ENCODE measurements around the gene SIRT1.
"Not testable (repeated sequence)": the region's sequence is repeated elsewhere in the genome, so short reads cannot be mapped to it uniquely, and the experiment has no call there.

SIRT1 gene

DNA sequence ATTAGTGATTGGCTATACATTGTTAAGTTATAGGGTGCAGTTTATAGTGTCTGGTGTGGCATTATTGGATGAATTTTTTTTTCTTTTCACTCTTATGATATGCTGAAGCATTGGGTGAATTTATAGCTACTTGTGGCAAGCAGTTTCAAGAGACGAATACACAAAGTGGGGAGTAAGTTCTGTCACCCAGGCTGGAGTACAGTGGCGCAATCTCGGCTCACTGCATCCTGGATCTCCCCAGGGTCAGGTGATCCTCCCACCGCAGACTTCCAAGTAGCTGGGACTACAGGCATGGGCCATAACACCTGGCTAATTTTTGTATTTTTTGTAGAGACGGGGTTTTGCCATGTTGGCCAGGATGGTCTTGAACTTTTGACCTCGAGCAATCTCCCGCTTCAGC lies 6.3 kb upstream of the SIRT1 start:
- no peak for DNase-seq

DNA sequence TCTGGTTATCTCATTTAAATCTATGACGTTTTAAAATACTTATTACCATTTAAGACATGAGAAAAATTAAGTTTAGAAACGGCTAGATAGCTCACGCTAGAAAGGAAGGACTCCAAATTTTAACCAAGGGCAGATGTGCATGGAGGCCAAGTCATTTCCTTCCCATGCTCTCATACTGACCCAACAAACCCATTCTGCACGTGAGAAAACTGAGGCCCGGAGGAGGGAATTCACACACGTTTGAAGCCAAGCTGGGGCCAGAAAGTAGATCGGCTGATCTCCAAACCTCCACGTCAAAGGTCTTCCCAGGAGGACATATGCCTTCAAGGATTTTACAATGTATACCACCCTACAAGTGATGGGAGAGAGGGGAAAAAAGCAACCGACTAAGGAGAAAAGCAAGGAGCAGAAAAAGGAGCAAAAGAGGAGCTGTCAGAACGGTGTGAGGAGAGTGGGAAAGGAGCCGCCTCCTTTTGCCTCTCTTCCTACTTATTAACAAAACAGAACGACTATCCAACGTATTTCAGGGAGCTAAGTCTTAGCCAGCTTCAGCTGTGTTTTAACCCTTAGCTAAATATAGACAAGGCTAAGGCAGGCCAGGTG lies 645 bp upstream of the SIRT1 start:
- DNase-seq, result no peak

DNA sequence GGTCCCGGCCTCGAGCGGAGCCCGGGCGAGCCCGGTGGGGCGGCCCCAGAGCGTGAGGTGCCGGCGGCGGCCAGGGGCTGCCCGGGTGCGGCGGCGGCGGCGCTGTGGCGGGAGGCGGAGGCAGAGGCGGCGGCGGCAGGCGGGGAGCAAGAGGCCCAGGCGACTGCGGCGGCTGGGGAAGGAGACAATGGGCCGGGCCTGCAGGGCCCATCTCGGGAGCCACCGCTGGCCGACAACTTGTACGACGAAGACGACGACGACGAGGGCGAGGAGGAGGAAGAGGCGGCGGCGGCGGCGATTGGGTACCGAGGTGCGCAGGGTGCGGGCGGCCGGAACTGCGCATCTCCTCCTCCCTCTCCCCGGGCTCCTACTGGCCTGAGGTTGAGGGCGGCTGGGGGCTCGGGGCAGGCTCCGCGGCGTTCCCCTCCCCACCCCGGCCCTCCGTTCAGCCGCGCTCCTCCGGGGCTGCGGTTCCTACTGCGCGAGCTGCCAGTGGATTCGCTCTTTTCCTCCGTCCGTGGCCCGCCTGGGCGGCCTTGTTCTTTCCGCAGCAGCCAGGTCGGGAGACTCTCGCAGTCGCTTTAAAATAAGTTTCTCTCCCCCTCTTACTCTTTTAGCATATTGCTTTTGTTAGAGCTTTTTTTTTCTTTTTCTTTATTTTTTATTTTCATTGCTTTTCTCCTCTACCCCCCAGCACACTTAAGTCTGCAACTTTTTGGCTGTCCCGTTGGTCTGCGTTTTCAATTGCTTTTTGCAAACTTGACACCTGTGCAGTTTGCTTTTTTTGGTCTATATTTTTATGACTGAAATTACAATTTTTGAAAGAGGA lies 600 bp downstream of the SIRT1 start:
- DNase-seq, result peak; percentile 60

DNA sequence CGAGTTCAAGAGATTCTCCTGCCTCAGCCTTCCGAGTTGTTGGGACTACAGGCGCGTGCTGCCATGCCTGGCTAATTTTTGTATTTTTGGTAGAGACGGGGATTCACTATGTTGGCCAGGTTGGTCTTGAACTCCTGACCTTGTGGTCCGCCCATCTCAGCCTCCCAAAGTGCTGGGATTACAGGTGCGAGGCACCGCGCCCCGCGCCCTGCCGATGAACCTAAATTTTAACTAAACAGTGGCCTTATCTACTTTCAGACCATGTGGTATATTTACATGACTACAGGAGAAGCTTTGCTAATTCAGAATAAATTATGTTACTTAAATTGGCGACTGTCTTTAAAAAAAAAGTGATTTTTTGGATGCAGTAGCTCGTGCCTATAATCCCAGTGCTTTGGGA lies 9.2 kb downstream of the SIRT1 start:
- DNase-seq, result no peak

DNA sequence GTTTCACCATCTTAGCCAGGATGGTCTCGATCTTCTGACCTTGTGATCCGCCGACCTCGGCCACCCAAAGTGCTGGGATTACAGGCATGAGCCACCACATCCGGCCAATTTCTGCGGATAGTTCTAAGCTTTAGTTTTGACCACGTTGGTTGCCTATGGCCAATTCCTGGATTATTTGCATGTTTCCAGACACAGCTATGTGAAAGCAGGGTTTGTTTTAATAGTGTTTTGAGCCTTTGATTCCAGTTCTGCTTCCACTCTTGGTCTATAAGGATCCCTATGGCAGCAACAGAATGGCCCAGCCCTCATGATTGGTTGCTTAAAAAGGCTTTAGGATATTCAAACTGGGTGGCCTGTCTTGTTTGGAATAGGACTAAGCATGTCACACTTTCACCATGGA lies 19.1 kb downstream of the SIRT1 start:
- DNase-seq, result no peak

DNA sequence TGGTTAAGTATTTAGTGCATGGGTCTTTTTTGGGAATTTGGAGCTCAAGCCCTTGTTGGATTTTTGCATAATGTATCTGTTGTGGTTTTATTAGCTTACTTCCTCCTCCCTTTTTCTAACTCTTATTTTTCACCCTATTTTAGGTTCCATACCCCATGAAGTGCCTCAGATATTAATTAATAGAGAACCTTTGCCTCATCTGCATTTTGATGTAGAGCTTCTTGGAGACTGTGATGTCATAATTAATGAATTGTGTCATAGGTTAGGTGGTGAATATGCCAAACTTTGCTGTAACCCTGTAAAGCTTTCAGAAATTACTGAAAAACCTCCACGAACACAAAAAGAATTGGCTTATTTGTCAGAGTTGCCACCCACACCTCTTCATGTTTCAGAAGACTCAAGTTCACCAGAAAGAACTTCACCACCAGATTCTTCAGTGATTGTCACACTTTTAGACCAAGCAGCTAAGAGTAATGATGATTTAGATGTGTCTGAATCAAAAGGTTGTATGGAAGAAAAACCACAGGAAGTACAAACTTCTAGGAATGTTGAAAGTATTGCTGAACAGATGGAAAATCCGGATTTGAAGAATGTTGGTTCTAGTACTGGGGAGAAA lies 28.0 kb downstream of the SIRT1 start:
- no peak for DNase-seq

DNA sequence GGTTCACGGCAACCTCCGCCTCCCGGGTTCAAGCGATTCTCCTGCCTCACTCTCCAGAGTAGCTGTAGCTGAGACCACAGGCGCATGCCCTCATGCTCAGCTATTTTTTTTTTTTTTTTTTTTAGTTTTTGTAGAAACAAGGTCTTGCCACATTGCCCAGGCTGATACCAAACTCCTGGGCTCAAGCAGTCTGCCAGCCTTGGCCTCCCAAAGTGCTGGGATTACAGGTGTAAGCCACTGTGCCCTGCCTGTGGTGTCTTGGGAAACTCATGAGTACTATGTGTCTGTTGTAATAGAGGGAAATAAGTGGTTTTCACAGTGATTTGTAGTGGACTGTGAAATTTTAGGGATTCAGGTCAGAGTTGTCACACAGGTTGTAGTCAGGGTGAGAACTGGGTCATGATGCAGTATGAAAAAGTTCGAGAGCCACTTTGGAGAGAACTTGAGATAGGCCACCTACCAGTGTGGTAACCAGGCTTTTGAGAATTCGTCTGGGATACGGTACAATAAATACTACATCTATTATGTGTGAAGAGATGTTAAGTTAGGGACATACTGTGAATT lies 30.4 kb downstream of the SIRT1 start:
- DNase-seq, result no peak

DNA sequence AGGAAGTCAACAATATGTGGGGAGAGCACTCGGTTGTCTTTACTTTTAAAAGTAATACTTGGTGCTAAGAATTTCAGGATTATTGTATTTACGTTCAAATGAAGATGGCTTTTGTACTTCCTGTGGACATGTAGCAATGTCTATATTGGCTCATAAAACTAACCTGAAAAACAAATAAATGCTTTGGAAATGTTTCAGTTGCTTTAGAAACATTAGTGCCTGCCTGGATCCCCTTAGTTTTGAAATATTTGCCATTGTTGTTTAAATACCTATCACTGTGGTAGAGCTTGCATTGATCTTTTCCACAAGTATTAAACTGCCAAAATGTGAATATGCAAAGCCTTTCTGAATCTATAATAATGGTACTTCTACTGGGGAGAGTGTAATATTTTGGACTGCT lies 32.7 kb downstream of the SIRT1 start:
- no peak for DNase-seq

DNA sequence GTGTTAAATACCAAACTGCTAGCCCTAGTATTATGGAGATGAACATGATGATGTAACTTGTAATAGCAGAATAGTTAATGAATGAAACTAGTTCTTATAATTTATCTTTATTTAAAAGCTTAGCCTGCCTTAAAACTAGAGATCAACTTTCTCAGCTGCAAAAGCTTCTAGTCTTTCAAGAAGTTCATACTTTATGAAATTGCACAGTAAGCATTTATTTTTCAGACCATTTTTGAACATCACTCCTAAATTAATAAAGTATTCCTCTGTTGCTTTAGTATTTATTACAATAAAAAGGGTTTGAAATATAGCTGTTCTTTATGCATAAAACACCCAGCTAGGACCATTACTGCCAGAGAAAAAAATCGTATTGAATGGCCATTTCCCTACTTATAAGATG lies 33.2 kb downstream of the SIRT1 start:
- DNase-seq, result no peak

DNA sequence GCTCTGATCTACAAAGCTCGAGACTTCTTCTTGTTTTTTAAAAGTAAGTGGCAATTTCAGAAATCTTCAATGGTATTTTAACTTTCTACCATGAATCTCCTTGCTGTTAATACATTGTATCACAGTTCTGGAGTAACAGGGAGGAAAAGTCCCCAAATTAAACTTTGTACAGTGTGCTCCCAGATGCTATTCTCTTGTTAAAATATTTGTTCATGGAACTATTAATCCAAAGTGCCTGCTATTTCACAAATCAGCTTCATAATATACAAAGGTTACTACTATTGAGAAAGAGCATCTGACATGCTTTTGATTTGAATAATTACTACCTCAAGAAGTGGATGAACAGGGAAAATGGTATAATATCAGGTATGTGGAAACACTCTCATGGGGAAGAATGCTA lies 36.6 kb downstream of the SIRT1 start:
- no peak for DNase-seq

DNA sequence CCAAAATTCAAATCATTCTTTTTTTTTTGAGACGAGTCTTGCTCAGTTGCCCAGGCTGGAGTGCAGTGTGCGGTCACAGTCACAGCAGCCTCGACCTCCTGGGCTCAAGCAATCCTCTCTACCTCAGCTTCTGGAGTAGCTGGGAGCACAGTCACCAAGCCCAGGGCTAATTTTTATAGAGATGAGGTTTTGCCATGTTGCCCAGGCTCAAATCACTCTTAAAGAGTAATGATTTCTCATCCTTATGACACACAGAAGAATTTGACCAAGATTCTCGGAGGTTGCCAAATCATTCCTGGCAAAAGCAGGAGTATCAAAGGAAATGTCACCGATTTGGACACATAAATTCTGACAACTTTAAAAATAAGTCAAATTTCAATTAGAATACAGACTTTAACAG lies 39.1 kb downstream of the SIRT1 start:
- no peak for DNase-seq

DNA sequence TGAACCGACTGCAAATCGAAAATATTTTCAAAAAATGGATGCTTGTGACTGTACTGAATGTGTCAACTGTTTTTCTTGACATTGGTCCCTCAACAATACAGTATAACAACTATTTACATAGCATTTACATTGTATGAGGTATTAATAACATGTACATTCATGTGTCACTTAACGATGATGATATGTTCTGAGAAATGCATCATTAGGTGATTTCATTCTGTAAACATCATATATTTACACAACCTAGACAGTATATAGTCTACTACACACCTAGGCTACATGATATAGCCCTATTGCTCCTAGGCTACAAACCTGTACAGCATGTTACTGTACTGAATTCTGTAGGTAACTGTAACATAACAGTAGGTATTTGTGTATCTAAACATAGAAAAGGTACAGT lies 39.7 kb downstream of the SIRT1 start:
- no peak for DNase-seq

DNA sequence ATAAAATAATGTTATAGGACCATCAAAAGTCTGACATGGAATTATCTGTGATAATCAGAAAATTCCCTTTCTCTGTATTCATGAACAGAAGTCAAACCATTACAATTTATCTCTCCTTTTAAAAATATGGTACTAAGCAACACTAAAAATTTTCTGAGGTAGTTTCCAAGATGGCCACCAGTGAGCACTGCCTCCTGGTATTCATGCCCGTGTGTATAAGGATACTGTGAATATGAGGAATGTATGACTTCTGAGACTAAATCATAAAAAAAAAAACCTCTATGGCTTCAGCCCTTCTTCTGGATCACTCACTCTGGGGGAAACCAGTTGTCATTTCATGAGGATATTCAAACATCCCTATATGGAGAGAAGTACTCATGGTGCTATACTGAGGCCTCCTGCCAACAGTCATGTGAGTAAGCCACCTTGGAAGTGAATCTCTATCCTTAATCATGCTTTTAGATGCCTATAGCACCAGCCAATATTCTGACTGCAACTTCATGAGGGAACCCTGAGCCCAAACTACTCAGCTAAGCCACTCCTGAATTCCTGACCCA lies 41.1 kb downstream of the SIRT1 start:
- no peak for DNase-seq

DNA sequence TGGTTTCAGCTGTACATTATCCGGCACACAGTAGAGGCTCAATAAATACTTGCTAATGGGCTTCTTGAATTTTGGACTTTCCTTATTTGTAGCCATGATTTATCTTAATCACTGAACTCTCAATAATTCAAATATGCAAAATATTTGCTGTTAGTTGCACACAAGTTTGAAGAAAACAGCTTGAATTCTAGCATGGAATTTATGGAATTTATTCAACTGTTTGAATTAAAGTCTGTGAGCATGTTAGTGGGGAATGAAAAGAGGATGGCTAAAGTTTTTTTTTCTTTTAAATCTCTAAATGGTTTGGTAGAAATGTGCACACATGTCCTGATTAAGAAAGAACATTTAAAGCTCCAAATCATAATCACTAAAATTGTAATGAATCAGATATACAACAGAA lies 42.5 kb downstream of the SIRT1 start:
- no peak for DNase-seq

DNA sequence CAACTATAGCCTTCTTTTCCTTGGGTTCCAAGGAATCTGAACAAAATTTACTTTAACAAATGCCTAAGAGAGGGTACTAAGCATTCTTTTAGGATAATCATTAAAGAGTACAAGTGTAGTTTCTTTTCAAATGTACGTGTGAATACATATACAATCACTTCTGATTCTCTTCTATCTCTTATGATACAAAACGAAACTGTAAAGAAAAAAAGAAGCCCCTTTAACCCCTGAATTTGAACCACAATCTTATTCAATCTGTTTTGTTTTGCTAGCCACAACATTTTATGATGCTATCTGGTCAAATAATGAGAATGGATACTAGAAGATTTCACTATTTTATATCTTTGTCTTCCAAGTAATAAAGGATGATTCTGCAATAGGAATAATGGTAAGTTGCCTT lies 48.7 kb downstream of the SIRT1 start:
- DNase-seq, result no peak

DNA sequence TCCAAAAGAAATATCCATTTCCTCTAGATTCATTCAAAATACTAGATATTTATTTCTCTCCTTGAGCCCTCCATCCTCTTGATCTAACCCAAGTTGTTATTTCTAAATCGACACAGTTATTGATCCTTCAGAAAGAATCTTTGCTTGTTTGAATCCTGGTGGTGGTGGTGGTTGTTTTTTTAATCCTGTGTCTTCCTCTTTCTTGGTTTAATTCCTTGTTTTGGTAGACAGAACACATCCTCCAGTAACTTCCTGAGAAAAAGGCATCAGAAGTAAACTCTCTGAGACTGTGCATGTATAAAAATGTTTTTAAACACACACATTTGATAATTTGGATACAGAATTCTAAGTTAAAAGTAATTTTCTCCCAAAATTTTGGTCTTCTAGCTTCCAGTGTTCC lies 49.9 kb downstream of the SIRT1 start:
- no peak for DNase-seq

DNA sequence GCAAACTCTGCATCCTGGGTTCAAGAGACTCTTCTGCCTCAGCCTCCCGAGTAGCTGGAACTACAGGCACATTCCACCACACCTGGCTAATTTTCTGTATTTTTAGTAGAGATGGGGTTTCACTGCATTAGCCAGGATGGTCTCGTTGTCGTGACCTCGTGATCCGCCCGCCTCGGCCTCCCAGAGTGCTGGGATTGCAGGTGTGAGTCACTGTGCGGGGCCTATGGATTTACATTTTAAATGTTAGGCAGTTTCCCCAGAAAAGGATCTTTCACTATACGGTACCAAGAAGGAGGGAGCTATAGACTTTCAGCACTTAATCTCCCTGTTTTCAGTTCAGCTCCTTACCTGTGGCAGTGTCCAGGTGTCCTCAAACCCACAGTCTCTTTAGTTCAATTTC lies 50.8 kb downstream of the SIRT1 start:
- no peak for DNase-seq

DNA sequence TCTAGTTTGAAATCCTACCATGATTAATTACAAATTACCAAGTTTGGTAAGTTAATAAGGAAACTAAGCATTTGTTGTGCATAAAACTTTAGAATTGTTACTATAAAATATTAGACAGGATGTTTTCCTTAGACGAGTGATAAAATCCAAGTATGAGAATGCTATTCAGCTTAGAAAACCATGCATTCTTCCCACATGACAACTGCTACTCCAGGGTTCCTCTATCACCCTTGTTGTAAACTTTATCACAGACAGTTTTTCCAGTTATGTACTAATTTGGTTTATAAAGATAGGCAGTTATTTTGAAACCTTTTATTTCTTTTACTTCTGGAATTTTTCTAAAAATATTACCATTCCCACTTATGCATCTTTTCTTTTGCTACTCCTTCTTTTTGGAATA lies 52.0 kb downstream of the SIRT1 start:
- DNase-seq, result no peak

DNA sequence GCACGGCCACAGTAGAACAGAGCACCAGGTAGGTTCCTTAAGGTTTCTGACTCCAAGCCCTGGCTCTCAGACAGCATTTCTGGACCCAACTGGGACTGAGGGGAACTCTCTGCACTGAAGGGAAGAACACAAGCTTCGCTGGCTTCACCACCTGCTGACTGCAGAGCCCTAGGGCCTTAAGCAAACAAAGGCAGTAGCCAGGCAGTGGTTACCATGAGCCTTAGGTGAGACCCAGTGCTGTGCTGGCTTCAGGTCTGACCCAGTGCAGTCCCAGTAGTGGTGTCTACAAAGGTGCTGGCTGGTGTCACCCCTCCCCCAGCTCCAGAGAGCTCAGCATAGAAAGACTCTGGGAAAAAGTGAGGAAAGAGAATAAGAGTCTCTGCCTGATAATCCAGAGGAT lies 59.5 kb downstream of the SIRT1 start:
- DNase-seq, result no peak

DNA sequence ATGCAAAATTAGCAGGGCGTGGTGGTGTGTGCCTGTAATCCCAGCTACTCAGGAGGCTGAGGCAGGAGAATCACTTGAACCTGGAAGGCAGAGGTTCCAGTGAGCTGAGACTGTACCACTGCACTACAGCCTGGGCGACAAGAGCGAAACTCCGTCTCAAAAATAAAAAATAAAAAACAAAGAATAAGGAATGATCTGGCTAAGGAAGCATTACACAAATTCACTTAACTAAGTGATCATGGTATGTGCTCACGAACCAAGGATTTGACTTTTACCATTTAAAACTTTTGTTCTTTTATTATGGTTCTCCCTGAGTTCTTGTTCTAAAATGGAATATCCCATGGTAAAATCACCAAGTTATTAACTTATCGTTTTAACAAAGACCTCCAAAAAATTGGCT lies 71.2 kb downstream of the SIRT1 start:
- no peak for DNase-seq

DNA sequence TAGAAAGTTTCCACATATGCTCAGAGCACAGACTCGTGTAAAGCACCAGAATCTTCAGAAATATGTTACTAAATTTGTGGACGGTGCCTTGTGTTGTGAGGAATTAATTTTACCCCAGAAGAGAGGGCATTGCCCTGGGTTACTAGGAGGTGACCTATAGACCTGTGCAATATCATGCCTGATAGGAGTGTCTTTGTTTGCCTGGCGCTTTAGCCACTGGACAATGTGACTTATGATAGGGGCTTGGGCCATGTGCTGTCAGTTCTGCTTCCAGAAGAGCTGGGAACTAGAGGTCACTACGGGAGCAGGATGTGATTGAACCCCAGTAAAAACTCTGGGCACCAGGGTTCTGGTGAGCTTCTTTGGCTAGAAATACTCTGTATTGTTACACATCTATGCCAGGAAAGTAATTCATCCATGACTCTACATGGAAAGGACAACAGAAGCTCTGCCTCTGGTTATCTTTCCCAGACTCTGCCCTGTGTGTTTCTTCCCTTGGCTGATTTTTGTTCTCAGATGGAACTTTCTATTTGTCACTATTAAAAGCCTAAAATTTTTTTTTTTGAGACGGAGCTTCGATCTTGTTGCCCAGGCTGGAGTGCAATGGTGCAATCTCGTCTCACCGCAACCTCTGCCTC lies 75.5 kb downstream of the SIRT1 start:
- no peak for DNase-seq

DNA sequence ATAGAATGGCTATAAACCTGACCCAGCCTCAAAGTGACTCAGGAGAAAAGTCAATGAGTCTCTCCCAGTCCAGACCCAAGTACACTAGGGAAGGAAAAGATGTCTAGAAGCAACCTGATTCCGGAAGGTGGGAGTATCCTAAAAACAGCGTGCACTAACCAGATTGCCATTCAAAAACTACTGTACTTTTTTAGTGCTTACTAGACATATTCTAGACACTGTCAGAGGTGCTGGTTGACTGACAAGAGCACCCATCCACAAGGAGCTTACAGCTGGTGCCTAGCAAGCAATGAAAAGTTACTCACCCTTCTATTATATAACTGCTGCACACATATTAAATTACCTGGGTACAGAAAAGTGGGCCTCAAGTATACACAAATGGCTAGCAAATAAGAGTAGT lies 81.0 kb downstream of the SIRT1 start:
- no peak for DNase-seq

DNA sequence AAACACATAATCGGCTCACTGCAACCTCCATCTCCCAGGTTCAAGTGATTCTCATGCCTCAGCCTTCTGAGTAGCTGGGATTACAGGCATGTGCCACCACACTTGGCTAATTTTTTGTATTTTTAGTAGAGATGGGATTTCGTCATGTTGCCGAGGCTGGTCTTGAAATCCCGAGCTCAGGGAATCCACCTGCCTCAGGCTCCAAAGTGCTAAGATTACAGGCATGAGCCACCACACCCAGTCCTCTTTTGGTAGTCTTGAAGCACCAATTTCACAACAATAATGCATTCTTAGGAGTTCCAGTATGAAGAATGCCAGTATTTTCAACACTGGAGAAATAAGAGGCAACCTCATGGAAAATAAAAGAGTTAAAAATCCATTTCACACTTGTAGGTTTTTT lies 81.6 kb downstream of the SIRT1 start:
- not testable (repeated sequence) for DNase-seq

Measured in activated CD4-positive, alpha-beta T cell treated with anti-CD3 and anti-CD28 coated beads for 1 hour (primary cell).